ENCODE measurements around the gene LTBP1.

Gene LTBP1

GRCh38 chr2:33008716-33009115, 62.0 kb downstream of the LTBP1 start:
- DNase-seq: no peak

GRCh38 chr2:33009249-33009648, 62.5 kb downstream of the LTBP1 start:
- no peak for DNase-seq

GRCh38 chr2:33011373-33011772, 64.6 kb downstream of the LTBP1 start:
- DNase-seq: no peak

- peak in 3 of 56 donors; percentile 2 to 51 (median 3) for DNase-seq
Measured at GRCh38 chr2:33011941-33012340, 65.2 kb downstream of the LTBP1 start.

- DNase-seq: no peak
Measured at GRCh38 chr2:33013684-33014110, 66.9 kb downstream of the LTBP1 start.

- no peak for DNase-seq
Measured at GRCh38 chr2:33014268-33014667, 67.5 kb downstream of the LTBP1 start.

- no peak for DNase-seq
Measured at GRCh38 chr2:33015421-33016142, 68.8 kb downstream of the LTBP1 start.

GRCh38 chr2:33018271-33018670, 71.5 kb downstream of the LTBP1 start:
- DNase-seq: no peak

- DNase-seq: no peak
Measured at GRCh38 chr2:33019796-33020195, 73.0 kb downstream of the LTBP1 start.

- no peak for DNase-seq
Measured at GRCh38 chr2:33020883-33021282, 74.1 kb downstream of the LTBP1 start.

- no peak for DNase-seq
Measured at GRCh38 chr2:33021542-33022227, 74.9 kb downstream of the LTBP1 start.

GRCh38 chr2:33022395-33022985, 75.7 kb downstream of the LTBP1 start:
- no peak for DNase-seq

- no peak for DNase-seq
Measured at GRCh38 chr2:33022989-33023727, 76.4 kb downstream of the LTBP1 start.

- no peak for DNase-seq
Measured at GRCh38 chr2:33023728-33024500, 77.2 kb downstream of the LTBP1 start.

GRCh38 chr2:33024758-33025157, 78.0 kb downstream of the LTBP1 start:
- no peak for DNase-seq

- no peak for DNase-seq
Measured at GRCh38 chr2:33029459-33029858, 82.7 kb downstream of the LTBP1 start.

GRCh38 chr2:33029926-33030325, 83.2 kb downstream of the LTBP1 start:
- DNase-seq: no peak

- DNase-seq: no peak
Measured at GRCh38 chr2:33030326-33030725, 83.6 kb downstream of the LTBP1 start.

- no peak for DNase-seq
Measured at GRCh38 chr2:33032245-33032644, 85.5 kb downstream of the LTBP1 start.

- peak in 10 of 56 donors; percentile 3 to 33 (median 10) for DNase-seq
Measured at GRCh38 chr2:33033606-33034081, 86.9 kb downstream of the LTBP1 start.

- peak in 15 of 56 donors; percentile 1 to 29 (median 7) for DNase-seq
Measured at GRCh38 chr2:33034784-33035183, 88.0 kb downstream of the LTBP1 start.
